Hematopoietic multipotent progenitor cell treated with erythropoietin and hydrocortisone succinate and interleukin-3 and kit ligand, for 4 days (in vitro differentiated cells): ENCODE data around the gene TAF11L2.
"Not testable (repeated sequence)": the region's sequence is repeated elsewhere in the genome, so short reads cannot be mapped to it uniquely, and the experiment has no call there.

Experiments used
- DNase-seq: peaks from one replicate; pipeline ENCODE4 v3.0.0-alpha.2; 2015

The TAF11L2 gene

DNA sequence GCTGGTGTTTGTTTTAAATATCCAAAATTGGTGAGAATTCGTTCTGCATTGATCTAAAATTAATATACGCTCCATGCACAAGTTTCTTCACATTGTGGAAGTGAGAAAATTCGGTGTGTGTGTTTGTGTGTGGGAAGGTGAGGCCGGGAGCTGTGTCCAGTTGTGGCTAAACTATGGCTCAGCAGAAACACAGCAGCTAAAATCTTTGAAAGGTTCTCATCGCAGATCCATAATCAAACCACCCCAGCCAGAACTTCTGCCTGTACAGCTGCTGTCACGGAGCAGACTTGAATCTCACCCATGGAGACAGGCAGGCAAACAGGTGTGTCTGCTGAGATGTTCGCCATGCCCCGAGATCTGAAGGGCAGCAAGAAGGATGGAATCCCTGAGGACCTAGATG is at the start of gene TAF11L2:
TAF11L2 (plus strand) TSS at position 301 of the 400 bp plus-strand sequence.
- DNase-seq, result not testable (repeated sequence)

DNA sequence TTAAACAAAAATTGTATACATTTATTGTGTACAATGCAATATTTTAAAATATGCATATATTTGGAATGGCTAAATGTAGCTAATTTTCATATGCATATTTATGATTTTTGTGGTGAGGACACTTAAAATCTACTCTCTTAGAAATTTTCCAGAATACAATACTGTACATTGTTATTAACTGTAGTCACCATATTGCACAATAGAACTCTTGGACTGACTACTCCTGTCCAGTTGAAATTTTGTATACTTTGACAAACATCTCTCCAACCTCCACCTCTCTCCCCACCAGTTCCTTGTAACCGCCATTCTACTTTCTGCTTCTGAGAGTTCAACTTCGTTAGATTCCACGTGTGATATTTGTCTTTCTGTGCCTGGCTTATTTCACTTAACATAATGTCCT is 49.2 kb upstream of the TAF11L2 start:
- no peak for DNase-seq

DNA sequence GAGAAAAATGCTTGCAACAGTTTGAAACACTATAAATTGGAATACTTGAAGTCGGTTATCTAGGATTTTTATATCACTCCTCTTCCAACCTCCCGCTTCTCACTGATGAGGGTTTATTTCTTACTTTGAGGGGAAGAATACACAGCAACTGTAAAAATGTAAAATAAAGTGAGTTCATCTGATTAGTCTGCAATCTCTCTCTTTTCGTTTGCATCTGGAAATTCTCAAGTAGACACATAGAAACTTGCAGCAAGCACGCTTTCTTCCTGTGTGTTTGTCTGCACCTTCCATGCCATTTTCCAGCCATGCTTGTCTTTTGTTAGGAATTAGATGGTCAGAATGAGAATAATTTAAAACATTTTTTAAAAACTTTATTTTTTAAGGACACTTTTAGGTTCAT is 45.1 kb upstream of the TAF11L2 start:
- no peak for DNase-seq

DNA sequence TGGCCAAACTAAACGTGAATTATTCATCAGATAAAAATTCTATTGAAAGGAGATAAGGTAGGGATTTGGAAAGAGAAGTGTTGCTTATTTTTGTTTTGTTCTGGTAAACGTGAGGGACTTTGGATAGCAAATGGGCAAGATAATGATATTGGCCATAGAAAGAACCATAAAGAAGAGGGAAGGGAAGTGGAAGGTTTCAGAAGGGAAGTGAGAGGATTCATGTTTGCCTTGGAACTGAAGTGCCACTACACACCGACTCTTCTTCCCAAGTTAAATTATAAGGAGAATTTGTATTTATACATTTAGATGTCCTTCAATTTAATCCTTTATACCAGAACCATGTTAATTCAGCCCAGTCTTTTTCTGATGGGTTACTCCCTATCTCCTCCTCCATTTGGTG is 42.1 kb upstream of the TAF11L2 start:
- no peak for DNase-seq

DNA sequence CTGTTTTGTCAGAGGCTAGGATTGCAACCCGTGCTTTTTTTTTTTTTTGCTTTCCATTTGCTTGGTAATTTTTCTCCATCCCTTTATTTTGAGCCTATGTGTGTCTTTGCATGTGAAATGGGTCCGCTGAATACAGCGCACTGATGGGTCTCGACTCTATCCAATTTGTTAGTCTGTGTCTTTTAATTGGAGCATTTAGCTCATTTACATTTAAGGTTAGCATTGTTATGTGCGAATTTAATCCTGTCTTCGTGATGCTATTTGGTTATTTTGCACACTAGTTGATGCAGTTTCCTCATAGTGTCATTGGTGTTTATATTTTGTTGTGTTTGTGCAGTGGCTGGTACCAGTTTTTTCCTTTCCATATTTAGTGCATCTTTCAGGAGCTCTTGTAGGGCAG is 36.2 kb upstream of the TAF11L2 start:
- no peak for DNase-seq

DNA sequence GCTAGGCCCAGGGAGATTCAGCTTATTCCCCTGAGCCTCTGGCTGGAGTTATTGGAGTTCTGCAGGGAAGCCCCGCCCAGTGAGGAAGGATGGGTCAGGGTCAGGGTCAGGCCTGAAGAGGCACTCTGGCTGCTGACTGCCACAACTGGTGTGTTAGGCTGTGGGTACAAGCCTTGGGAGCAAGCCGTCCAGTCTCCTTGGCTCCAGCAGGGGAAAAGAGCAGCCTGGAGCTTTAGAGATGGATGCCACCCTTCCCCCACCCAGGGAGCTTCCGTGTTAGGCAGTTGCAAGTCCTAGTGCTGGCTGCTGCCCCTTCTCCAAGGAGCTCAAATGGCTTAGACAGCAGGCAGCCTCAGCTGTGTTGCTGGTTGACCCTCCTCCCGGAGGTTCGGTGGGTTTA is 34.4 kb upstream of the TAF11L2 start:
- no peak for DNase-seq

DNA sequence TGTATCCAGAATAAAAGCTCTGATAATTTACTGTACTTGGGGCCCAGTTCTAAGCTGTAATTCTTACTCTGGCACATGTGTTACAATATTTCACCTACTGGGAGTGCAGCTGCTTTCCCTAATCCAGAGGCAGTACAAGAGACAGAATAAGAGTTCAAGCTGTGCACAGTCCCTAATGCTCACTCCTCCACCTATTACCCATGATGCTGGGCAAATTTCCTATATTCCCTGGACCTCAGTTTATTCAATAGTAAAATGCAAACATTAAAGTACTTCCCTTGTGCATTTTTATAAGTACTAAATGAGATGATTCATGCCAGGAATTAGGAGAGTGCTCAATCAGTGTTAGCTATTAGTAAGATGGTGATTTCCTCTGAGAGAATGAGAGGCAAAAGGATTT is 28.0 kb upstream of the TAF11L2 start:
- DNase-seq, result no peak

DNA sequence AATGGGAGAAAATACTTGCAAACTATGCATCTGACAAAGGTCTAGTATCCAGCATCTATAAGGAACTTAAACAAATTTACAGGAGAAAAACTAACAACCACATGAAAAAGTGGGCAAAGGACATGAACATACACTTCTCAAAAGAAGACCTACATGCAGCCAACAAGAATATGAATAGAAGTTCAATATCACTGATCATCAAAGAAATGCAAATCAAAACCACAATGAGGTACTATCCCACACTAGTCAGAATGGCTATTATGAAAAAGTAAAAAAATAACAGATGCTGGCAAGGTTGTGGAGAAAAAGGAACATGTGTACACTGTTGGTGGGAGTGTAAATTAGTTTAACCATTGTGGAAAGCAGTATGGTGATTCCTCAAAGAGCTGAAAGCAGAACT is 23.0 kb upstream of the TAF11L2 start:
- DNase-seq, result not testable (repeated sequence)

DNA sequence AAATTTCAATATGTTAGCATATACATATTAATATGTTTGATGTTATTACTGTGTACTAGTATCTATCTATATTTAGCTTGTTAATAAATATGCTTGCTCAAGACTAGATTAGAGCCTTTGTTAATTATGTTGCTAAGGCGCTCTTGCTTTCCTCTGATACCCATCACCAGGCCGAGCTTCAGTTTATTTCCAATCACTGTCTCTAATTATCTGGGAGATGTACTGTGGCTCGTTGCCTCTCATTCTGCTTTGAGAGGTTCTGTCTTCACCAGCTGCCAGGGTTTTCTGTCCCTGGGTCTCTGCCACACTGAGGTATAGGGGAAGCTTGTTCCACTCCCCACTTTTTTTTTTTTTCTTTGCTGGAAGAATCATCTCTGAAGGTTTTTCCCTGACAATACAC is 21.0 kb upstream of the TAF11L2 start:
- DNase-seq, result no peak

DNA sequence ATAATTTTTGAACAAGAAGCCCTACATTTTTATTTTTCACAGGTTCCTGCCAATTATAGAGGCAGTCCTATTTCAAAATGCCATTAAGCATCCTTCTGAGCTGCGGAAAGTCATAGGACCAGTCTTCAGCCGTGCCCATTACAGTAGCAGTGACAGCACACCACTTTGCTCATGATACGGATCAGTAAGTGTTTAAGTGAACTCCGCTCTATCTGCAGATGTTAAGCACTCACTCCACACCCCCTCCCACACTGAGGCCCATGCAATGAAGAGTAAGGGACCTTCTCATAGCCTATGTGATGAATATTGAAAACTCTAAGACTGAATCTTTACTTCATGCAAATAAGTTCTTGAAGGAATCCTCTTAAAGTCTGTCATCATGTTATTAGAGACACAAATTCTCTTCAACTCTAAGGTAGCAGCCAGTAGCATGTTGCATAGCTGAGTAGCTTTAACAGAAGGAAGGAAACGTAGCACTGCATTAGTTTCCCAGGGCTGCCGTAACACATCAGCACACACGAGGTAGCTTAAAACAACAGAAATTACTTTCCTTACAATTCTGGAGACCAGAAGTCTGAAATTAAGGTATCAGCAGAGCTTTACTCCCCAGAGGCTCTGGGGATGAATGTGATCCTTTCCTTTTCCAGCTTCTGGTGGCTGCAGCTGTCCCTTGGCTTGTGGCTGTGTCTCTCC is 20.3 kb upstream of the TAF11L2 start:
- no peak for DNase-seq

DNA sequence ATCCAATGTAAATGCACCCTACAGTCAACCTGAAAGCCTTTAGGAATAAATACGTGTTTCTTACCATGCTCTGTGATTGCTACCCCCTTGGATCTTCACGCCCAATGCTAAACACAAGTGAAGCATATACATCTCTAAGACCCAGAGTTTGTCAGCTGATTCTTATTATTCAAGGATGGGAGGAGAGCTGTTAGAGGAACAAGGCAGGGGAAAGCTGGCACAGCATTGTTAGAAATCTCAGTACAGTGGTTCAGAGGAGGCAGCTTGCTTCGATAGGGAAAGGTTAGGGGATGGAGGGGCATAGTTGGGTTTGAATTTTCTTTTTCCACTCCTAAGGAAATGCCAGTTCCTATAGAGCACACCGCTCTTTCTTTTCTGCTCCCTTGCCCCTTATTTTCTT is 16.7 kb upstream of the TAF11L2 start:
- DNase-seq, result no peak

DNA sequence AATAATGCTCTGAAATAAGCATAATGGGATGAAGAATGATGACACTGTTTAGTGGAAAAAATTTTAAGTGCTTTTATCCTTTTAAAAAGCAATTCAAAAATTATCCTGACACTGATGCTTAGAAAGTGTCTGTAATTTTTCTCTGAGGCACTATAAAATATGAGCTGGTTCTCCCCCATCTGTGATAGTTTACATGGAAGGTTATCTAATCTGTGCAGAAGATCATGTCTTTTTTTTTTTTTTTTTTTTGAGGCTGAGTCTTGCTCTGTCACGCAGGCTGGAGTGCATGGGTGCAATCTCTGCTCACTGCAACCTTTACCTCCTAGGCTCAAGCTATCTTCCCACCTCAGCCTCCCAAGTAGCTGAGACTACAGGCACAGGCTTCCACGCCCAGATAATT is 15.2 kb upstream of the TAF11L2 start:
- DNase-seq, result peak; percentile 24

DNA sequence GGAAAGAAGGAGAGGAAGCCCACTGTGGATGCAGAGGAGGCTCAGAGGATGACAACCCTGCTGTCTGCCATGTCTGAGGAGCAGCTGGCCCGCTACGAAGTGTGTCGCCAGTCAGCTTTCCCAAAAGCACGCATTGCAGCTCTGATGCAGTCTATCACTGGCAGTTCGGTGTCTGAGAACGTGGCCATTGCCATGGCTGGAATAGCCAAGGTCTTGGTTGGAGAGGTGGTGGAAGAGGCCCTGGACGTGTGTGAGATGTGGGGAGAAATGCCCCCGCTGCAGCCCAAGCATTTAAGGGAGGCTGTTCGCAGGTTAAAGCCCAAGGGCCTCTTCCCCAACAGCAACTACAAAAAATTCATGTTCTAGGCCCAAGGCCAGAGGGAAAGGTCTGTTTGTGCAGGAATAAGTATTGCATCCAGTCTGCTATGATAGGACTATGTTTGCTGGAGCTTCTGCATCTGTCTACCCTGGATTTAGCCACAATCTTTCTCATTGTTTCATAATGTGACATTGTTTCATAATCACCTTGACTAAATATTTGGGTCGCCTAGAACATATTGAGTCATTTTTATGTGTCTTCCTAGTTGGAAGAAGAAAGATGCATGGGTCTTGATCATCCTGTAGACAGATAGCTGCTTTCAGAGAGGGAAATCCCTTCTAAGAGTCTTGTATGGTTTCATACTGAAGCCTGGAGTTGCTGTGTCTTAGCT is 11.4 kb upstream of the TAF11L2 start:
- not testable (repeated sequence) for DNase-seq

DNA sequence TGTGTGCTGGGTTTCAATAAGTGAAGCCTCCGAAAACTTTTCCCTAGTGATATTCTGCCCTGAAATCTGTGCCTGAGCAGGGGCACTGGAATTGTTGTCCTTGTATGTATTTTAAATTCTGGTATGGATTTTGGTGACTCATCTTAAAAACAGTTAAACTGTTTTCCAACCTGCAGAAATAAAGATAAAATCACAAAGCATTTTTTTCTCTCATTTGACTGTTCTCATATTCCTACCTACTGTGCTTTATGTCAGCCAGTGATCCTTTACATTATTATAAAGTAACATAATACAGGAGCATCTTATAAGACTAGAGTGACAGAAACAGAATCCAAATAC is 10.9 kb upstream of the TAF11L2 start:
- DNase-seq, result no peak

DNA sequence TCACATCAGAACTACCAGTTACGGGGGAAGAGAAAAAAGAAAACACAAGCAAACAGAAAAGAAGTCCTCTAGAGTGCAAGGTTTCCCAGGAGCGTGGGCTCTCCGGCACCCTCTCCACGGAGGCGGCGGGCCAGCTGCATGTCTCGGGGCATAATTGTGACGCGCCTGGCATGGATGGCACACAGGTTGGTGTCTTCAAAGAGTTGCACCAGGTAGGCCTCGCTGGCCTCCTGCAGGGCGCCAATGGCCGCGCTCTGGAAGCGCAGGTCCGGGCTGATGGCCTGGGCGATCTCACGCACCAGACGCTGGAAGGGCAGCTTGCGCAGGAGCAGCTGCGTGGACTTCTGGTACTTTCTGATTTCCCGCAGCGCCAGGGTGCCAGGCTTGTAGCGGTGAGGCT is 6.8 kb upstream of the TAF11L2 start:
- not testable (repeated sequence) for DNase-seq

DNA sequence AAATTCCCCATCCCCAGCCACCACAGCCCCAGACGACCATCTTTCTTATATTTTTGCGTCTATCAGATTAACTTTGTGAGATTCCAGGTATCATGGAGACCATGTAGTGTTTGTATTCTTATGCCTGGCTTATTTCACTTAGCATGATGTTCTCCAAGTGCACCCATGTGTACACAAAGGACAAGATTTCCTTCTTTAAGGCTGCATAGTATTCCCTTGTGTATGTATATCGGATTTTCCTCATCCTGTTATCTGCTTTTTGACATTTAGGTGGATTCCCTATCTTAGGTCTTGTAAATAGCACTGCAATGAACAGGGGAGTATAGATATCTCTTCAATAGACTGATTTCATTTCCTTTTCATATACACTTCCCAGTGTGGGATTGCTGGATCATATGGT is 5.3 kb upstream of the TAF11L2 start:
- no peak for DNase-seq

DNA sequence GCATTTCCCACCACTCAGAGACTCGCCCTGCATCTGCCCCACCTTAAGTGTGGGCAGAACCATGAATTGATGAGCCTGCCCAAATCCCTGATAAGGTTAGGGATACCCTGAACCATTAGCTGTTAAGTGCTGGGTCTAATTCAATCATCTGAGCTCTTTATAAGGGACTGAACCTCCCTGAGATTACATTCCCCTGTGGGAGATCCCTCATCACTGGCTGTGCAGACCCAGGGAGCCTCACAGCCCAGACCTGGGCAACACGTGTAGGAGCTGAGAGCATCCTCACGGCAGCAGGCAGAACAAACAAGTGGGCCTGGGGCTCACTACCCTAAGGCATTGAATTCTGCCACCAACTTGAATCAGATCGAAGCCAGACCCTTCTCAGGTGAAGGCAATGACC is 585 bp upstream of the TAF11L2 start:
- no peak for DNase-seq

DNA sequence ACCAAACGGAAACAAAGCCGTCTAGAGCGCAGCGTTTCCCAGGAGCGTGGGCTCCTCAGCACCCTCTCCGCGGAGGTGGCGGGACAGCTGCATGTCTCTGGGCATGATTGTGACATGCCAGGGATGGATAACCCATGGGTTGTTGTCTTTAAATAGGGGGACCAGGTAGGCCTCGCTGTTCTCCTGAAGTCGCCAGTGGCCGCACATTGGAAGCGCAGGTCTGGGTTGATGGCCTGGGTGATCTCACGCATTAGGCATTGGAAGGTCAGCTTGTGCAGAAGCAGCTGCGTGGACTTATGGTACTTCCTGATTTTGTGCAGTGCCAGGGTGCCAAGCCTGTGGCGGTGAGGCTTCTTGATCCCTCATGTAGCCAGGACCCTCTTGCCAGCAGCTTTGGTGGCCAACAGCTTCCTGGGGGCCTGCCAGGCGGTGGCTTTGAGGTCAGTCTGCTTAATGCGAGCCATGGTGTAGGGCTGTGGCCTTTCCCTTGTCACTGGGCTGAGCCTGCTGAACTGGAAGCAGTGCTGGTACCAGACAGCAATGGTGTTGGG is 13.8 kb downstream of the TAF11L2 start:
- no peak for DNase-seq

DNA sequence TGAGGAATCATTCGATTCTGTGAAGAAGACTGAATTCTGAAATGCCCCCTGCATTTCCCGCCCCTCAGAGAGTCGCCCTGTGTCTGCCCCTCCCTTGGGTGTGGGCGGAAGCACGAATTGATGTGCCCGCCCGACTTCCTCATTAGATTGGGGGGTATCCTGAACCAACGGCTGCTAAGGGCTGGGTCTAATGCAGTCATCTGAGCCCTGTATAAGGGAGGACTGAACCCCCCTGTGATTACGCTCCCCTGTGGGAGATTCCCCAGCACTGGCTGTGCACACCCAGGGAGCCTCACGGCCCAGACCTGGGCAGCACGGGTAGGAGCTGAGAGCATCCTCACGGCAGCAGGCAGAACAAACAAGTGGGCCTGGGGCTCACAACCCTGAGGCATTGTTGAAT is 19.5 kb downstream of the TAF11L2 start:
- DNase-seq, result not testable (repeated sequence)

DNA sequence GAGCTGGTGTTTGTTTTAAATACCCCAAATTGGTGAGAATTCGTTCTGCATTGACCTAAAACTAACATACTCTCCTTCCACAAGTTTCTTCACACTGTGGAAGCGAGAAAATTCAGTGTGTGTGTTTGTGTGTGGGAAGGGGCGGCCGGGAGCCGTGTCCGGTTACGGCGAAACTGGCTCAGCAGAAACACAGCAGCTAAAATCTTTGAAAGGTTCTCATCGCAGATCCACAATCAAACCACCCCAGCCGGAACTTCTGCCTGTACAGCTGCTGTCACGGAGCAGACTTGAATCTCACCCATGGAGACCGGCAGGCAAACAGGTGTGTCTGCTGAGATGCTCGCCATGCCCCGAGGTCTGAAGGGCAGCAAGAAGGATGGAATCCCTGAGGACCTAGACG is 20.0 kb downstream of the TAF11L2 start, which contains the start of gene TAF11L3:
TAF11L3 (plus strand) TSS at position 301 of the 400 bp plus-strand sequence.
- not testable (repeated sequence) for DNase-seq

DNA sequence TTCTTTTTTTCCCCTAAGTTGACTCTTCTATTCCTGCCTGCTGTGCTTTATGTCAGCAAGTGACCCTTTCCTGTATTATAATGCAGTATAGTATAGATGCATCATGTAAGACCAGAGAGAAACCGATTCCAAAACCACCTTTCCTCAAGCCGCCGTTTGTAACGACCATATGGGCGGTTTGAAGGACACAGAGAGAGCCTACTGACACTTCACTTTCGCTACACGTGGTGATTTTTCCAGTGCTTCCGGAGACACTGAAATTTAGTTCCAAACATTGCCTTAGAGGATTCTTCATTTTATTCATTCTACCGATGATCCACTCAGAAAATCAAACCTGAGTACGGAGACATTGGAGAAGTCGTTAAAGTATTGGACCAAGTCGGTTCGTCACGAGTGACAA is 21.5 kb downstream of the TAF11L2 start:
- not testable (repeated sequence) for DNase-seq

DNA sequence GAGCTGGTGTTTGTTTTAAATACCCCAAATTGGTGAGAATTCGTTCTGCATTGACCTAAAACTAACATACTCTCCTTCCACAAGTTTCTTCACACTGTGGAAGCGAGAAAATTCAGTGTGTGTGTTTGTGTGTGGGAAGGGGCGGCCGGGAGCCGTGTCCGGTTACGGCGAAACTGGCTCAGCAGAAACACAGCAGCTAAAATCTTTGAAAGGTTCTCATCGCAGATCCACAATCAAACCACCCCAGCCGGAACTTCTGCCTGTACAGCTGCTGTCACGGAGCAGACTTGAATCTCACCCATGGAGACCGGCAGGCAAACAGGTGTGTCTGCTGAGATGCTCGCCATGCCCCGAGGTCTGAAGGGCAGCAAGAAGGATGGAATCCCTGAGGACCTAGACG is 23.5 kb downstream of the TAF11L2 start, which contains the start of gene TAF11L4:
TAF11L4 (plus strand) TSS at position 301 of the 400 bp plus-strand sequence.
- DNase-seq, result not testable (repeated sequence)

DNA sequence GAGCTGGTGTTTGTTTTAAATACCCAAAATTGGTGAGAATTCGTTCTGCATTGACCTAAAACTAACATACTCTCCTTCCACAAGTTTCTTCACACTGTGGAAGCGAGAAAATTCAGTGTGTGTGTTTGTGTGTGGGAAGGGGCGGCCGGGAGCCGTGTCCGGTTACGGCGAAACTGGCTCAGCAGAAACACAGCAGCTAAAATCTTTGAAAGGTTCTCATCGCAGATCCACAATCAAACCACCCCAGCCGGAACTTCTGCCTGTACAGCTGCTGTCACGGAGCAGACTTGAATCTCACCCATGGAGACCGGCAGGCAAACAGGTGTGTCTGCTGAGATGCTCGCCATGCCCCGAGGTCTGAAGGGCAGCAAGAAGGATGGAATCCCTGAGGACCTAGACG is 26.9 kb downstream of the TAF11L2 start, which contains the start of gene TAF11L5:
TAF11L5 (plus strand) TSS at position 301 of the 400 bp plus-strand sequence.
- not testable (repeated sequence) for DNase-seq

DNA sequence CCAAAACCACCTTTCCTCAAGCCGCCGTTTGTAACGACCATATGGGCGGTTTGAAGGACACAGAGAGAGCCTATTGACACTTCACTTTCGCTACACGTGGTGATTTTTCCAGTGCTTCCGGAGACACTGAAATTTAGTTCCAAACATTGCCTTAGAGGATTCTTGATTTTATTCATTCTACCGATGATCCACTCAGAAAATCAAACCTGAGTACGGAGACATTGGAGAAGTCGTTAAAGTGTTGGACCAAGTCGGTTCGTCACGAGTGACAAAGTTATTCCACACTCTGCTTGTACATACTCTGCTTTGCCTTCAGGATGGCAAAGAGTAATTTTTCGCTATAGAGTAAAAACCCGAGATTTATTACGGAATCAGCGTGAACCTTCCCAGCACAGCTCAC is 28.5 kb downstream of the TAF11L2 start:
- DNase-seq, result peak; percentile 4
